H7 (cell line): ENCODE measurements around the gene UBASH3B. TPM values are rescaled to one million over a fixed set of nuclear protein-coding genes. Genes with fewer than 3 reads are reported as not detected.
"Not testable (repeated sequence)": the region's sequence is repeated elsewhere in the genome, so short reads cannot be mapped to it uniquely, and the experiment has no call there.

Source experiments
- DNase-seq: peaks from one replicate; pipeline ENCODE4 v3.0.0; 2012
- H3K27me3 ChIP-seq: 2 replicates; pipeline ENCODE4 v1.6.0; 2011; ENCODE audit warnings: mild to moderate bottlenecking, low read length; ENCODE audit not compliant: control insufficient read depth, insufficient read depth
- H3K36me3 ChIP-seq: replicated peaks from 2 replicates; pipeline ENCODE4 v1.5.1; 2011; ENCODE audit warnings: low read length; ENCODE audit not compliant: control insufficient read depth, insufficient read depth
- H3K4me3 ChIP-seq: 2 replicates; pipeline ENCODE4 v1.5.1; 2011; ENCODE audit warnings: low read depth, mild to moderate bottlenecking, control low read depth, low read length, moderate library complexity; ENCODE audit not compliant: insufficient read depth
- total RNA-seq: library from RNA; depleted of rRNA; stranded (reverse); fragments of >200 nt; shearing (Covaris generic); gene quantifications from 2 replicates; pipeline ENCODE4 v1.2.3, GENCODE V29; 2014; rRNA removed

Gene UBASH3B
- total RNA-seq, 1 experiment from 2014 or later = 15.9 TPM

DNA sequence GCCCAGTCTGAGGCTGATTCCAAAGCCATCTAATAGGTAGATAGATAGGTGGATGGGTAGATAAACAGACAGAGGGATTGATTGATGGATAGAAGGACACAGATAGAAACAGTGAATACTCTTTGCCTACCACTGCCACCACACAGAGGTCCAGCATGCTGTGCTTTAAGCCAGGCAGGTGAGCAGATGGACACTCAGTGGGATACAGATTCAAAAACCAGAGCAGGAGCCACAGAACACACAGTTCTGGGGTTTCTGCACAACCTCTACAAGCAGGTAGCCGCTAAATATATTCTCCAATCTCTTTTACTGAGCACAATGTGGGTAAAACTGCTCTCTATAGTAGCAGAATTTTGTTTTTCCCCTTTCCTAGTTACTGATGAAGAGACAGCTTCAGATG is 206.6 kb downstream of the UBASH3B start:
- Histone ChIP-seq H3K27me3 (no peaks in the 10 kb centered on the region), H3K4me3 (no peak overlapping the region), H3K36me3 (no peaks in the 10 kb centered on the region)
- DNase-seq = no peak

- DNase-seq, H3K4me3 ChIP-seq, H3K36me3 ChIP-seq, H3K27me3 ChIP-seq: not testable (repeated sequence)
Measured at GRCh38 chr11:122863154-122863553, 207.6 kb downstream of the UBASH3B start.

DNA sequence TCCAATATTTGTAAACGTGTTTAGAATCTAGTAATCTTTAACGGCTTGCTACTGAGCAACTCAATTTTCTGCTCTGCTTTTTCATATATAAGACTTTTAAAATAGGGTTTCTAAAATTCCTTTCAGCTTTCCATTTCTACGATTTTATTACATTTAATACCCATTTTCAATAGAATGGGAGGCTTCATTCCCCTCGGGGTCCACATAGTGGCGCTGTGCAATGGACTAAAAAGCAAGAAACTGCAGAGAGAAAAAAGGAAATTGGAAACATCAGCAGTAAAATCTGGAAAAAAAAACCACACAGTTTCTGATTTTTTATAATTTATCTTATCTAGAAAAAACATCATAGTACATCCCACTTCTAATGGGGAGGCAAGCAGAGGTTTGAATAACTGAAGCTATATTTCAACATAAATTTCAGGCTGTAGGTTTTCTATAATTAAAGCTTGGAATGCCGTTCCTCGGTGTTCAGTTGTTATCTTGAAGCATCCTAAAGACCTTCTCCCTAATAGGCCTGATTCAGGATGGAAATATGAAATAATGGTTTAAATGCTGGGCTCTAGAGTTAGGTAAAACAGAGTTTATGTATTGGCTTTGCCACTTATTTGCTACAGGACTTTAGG is 208.3 kb downstream of the UBASH3B start:
- DNase-seq = peak; percentile 46
- Histone ChIP-seq H3K36me3 (no peaks in the 10 kb centered on the region), H3K4me3 (no peak overlapping the region), H3K27me3 (no peaks in the 10 kb centered on the region)

Other genes starting within 250 kb of the UBASH3B start
- 0.07 and 0.18 TPM in 2 replicates for gene CRTAM, start 182.8 kb downstream of the UBASH3B start, total RNA-seq
- 1.4 and 2.4 TPM in 2 replicates for gene JHY, start 227.0 kb downstream of the UBASH3B start, total RNA-seq